ENCODE data around the gene OR56A3. TPM values are rescaled to one million over a fixed set of nuclear protein-coding genes. Genes with fewer than 3 reads are reported as not detected.

Gene OR56A3
- total RNA-seq, 1 experiment from 2014 or later: not detected

DNA sequence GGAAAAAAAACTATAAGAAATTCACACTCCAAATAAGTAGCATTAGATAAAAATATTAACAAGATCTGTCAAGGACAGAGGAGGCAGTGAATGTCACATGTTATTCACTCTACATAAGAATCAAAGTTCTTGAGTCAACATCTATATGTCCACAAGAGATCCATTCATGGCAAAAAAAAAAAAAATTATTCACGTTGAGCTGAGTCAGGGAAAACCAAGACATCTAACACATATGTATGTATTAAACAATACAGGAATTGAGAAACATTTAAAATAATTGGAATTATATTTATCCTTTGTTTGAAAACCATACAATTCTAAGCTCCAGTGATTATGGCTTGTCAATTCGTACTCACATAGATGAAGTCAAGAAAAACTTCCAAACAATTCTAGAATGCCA lies 24.9 kb downstream of the OR56A3 start:
- Histone ChIP-seq H3K9me3 (ENCODE audit: low read length) (no peaks in the 10 kb centered on the region), H3K27ac (ENCODE audit: low read length) (no peak overlapping the region), H3K36me3 (ENCODE audit: low read depth, low read length) (no peaks in the 10 kb centered on the region), H2AFZ (ENCODE audit: low read length) (no peak overlapping the region), H3K9ac (ENCODE audit: low read length) (no peak overlapping the region), H3K4me2 (ENCODE audit: low read length) (no peak overlapping the region), H3F3A (ENCODE audit: low read length, unreplicated experiment) (no peaks in the 10 kb centered on the region), H3K79me2 (ENCODE audit: low read length) (no peaks in the 10 kb centered on the region), H4K20me1 (ENCODE audit: low read length) (no peaks in the 10 kb centered on the region), H3K4me3 (ENCODE audit: low read length) (no peak overlapping the region), H3K4me1 (ENCODE audit: insufficient read depth, low read length) (no peaks in the 10 kb centered on the region), H3K27me3 (ENCODE audit: low read length) (no peaks in the 10 kb centered on the region), H3K9me2 (replicated peaks; ENCODE audit: low read length) (no peaks in the 10 kb centered on the region)
- ChIA-PET POLR2A (ENCODE audit: unreplicated experiment) (no interaction called here), CTCF (no interaction called here)
- ATAC-seq (no peak), DNase-seq (no peak)
- BruUV-seq (replicated peaks): no TSS peak
- intact Hi-C loops (cut with micrococcal nuclease): no loop called here
- TF ChIP-seq EZH2phosphoT487 (IDR thresholded peaks at IDR 0.05; ENCODE audit: borderline replicate concordance, low read length): no peak
- no peak for TF ChIP-seq EZH2 (IDR thresholded peaks at IDR 0.05; ENCODE audit: low read length, unreplicated experiment)
- TF ChIP-seq, protein P1, sequence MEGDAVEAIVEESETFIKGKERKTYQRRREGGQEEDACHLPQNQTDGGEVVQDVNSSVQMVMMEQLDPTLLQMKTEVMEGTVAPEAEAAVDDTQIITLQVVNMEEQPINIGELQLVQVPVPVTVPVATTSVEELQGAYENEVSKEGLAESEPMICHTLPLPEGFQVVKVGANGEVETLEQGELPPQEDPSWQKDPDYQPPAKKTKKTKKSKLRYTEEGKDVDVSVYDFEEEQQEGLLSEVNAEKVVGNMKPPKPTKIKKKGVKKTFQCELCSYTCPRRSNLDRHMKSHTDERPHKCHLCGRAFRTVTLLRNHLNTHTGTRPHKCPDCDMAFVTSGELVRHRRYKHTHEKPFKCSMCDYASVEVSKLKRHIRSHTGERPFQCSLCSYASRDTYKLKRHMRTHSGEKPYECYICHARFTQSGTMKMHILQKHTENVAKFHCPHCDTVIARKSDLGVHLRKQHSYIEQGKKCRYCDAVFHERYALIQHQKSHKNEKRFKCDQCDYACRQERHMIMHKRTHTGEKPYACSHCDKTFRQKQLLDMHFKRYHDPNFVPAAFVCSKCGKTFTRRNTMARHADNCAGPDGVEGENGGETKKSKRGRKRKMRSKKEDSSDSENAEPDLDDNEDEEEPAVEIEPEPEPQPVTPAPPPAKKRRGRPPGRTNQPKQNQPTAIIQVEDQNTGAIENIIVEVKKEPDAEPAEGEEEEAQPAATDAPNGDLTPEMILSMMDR (conservative IDR thresholded peaks at IDR 0.05; ENCODE audit: low read depth, low read length): no peak

DNA sequence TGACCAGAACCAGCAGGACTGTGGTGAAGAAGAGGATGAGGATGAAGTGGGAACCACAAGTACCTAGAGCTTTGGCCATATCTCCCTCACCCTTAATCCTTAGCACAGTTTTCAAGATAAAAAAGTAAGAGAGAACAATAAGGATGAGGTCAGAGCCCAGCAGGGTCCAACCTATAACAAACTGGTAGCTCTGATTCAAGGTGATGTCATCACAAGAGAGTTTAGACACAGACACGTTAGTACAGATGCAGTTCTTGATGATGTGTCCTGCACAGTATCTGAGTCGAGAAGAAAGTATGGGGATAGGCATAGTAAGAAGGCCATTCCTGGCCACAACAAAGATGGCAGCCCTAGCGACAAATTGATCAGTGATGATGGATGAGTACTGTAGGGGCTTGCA lies 25.7 kb downstream of the OR56A3 start:
- ChIA-PET CTCF (no interaction called here), POLR2A (ENCODE audit: unreplicated experiment) (no interaction called here)
- Histone ChIP-seq H3K9ac (ENCODE audit: low read length) (no peak overlapping the region), H3K27me3 (ENCODE audit: low read length) (no peaks in the 10 kb centered on the region), H3K4me1 (ENCODE audit: insufficient read depth, low read length) (no peaks in the 10 kb centered on the region), H3K36me3 (ENCODE audit: low read depth, low read length) (no peaks in the 10 kb centered on the region), H3K4me3 (ENCODE audit: low read length) (no peak overlapping the region), H3K27ac (ENCODE audit: low read length) (no peak overlapping the region), H2AFZ (ENCODE audit: low read length) (no peak overlapping the region), H3F3A (ENCODE audit: low read length, unreplicated experiment) (no peaks in the 10 kb centered on the region), H3K4me2 (ENCODE audit: low read length) (no peak overlapping the region), H4K20me1 (ENCODE audit: low read length) (no peaks in the 10 kb centered on the region), H3K9me2 (replicated peaks; ENCODE audit: low read length) (no peaks in the 10 kb centered on the region), H3K9me3 (ENCODE audit: low read length) (no peaks in the 10 kb centered on the region), H3K79me2 (ENCODE audit: low read length) (no peaks in the 10 kb centered on the region)
- BruUV-seq (replicated peaks): no TSS peak
- no peak for ATAC-seq
- no peak for DNase-seq
- TF ChIP-seq, protein P1 (conservative IDR thresholded peaks at IDR 0.05; ENCODE audit: low read depth, low read length): no peak
- TF ChIP-seq EZH2phosphoT487 (IDR thresholded peaks at IDR 0.05; ENCODE audit: borderline replicate concordance, low read length) (no peak), EZH2 (IDR thresholded peaks at IDR 0.05; ENCODE audit: low read length, unreplicated experiment) (no peak)
- intact Hi-C loops (cut with micrococcal nuclease): no loop called here

DNA sequence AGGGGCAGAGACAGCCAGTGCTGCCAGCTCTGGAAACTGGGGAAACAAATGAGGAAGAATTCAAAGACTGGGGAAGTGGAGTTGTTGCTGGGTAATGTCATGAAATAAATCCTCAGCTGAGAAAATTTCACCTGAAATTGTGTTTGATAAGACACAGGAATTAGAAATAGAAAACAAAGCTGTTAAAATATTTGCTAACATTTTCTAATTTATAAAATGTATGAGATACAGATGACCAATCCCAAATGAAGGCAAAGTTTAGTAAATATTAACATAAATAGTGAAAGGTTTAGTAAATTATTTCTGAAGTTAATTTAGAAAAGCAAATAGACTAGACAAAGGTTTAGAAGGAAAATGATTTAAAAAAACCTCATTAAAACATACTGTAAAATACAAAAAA lies 26.3 kb downstream of the OR56A3 start, which contains the start of gene OR56A5:
OR56A5 (minus strand) TSS at position 101 of the 400 bp plus-strand sequence; CDS start at position 101, 0 bp downstream.
- ATAC-seq (no peak), DNase-seq (no peak)
- Histone ChIP-seq H3K4me2 (ENCODE audit: low read length) (no peak within 1 kb of the TSS), H3K36me3 (ENCODE audit: low read depth, low read length) (no peaks in the 10 kb centered on the region), H3K9ac (ENCODE audit: low read length) (no peak within 1 kb of the TSS), H3K4me1 (ENCODE audit: insufficient read depth, low read length) (no peaks in the 10 kb centered on the region), H3K4me3 (ENCODE audit: low read length) (no peak within 1 kb of the TSS), H4K20me1 (ENCODE audit: low read length) (no peaks in the 10 kb centered on the region), H3K27ac (ENCODE audit: low read length) (no peak within 1 kb of the TSS), H3F3A (ENCODE audit: low read length, unreplicated experiment) (no peaks in the 10 kb centered on the region), H2AFZ (ENCODE audit: low read length) (no peak within 1 kb of the TSS), H3K9me2 (replicated peaks; ENCODE audit: low read length) (no peaks in the 10 kb centered on the region), H3K9me3 (ENCODE audit: low read length) (no peaks in the 10 kb centered on the region), H3K27me3 (ENCODE audit: low read length) (no peaks in the 10 kb centered on the region), H3K79me2 (ENCODE audit: low read length) (no peaks in the 10 kb centered on the region)
- BruUV-seq (replicated peaks): no TSS peak
- intact Hi-C loops (cut with micrococcal nuclease): no loop called here
- ChIA-PET CTCF (no interaction called here), POLR2A (ENCODE audit: unreplicated experiment) (no interaction called here)
- TF ChIP-seq, protein P1 (conservative IDR thresholded peaks at IDR 0.05; ENCODE audit: low read depth, low read length): no peak
- no peak for TF ChIP-seq EZH2phosphoT487 (IDR thresholded peaks at IDR 0.05; ENCODE audit: borderline replicate concordance, low read length)
- TF ChIP-seq EZH2 (IDR thresholded peaks at IDR 0.05; ENCODE audit: low read length, unreplicated experiment): no peak
